ENCODE results near the gene MTHFD2L.

MTHFD2L gene

DNA sequence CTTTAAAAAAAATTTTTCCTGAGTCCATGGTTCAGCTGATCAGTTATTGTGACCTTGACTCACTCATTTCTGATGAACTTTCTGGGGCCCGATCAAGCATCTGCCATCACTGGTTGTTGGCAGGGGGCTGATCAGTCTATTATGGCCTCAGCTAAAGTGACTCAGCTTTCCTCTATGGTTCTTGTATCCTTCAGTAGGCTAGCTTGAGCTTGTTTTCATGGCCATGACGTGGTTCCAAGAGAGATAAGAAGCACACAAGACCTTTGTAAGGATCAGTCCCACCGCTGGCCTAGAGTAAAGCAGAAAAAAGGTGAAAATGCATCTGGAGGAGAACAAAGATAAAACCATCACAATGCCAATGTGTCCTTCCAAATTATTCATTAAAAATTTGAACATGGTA is 120.6 kb downstream of the MTHFD2L start:
- Histone ChIP-seq H3K36me3 (no peaks in the 10 kb centered on the region), H3K9me3 (no peaks in the 10 kb centered on the region), H3K27me3 (no peaks in the 10 kb centered on the region), H3K27ac (no peak overlapping the region), H3K4me3 (ENCODE audit: low read depth in 1 of 2, low read length in 1 of 2) (no peak overlapping the region), H3K4me1 (ENCODE audit: control insufficient read depth in 1 of 2, insufficient read depth in 1 of 2, low read depth in 1 of 2, low read length in 1 of 2) (no peaks in the 10 kb centered on the region)
- TF ChIP-seq, protein P1, sequence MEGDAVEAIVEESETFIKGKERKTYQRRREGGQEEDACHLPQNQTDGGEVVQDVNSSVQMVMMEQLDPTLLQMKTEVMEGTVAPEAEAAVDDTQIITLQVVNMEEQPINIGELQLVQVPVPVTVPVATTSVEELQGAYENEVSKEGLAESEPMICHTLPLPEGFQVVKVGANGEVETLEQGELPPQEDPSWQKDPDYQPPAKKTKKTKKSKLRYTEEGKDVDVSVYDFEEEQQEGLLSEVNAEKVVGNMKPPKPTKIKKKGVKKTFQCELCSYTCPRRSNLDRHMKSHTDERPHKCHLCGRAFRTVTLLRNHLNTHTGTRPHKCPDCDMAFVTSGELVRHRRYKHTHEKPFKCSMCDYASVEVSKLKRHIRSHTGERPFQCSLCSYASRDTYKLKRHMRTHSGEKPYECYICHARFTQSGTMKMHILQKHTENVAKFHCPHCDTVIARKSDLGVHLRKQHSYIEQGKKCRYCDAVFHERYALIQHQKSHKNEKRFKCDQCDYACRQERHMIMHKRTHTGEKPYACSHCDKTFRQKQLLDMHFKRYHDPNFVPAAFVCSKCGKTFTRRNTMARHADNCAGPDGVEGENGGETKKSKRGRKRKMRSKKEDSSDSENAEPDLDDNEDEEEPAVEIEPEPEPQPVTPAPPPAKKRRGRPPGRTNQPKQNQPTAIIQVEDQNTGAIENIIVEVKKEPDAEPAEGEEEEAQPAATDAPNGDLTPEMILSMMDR (IDR thresholded peaks at IDR 0.05): no peak

DNA sequence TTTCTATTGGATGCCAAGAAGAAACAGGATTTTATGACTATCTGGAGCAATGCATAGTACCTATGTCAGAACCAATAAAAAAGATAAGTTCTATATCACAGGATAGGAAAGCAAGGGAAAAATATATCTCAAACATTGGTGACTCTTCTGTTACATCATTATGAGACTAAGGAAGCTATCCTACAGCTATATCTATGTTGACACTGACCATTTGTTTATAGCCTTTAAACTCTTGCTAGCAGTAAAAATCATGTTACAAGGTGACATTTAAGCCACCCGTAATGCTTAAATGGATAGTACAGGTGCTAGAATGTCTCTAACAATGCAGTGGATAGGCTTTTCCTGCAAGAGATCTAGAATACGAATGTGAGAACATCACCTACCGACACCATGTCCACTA is 121.8 kb downstream of the MTHFD2L start:
- Histone ChIP-seq H3K4me1 (ENCODE audit: control insufficient read depth in 1 of 2, insufficient read depth in 1 of 2, low read depth in 1 of 2, low read length in 1 of 2) (no peaks in the 10 kb centered on the region), H3K36me3 (no peaks in the 10 kb centered on the region), H3K27me3 (no peaks in the 10 kb centered on the region), H3K4me3 (ENCODE audit: low read depth in 1 of 2, low read length in 1 of 2) (no peak overlapping the region), H3K27ac (no peak overlapping the region), H3K9me3 (no peaks in the 10 kb centered on the region)
- TF ChIP-seq, protein P1 (IDR thresholded peaks at IDR 0.05): no peak

DNA sequence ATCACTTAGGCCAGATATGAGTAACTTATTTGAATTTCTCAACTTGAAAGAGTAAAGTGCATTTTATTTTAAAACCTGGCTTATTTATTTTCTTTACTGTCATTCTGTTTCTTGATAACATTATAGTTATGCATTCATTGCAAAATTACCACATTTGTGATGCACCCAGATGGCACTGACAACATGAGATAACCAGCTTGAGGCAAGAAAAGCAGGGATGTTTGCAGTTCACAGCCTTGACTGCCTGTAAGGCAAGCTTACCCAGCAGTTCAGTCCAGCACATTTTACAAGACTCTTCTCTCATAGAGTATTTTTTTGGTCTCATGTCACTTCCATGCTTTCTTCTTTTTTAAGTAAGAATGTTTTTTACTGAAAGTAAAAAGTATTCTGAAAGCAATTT is 125.0 kb downstream of the MTHFD2L start:
- Histone ChIP-seq H3K4me1 (ENCODE audit: control insufficient read depth in 1 of 2, insufficient read depth in 1 of 2, low read depth in 1 of 2, low read length in 1 of 2) (no peaks in the 10 kb centered on the region), H3K27ac (no peak overlapping the region), H3K27me3 (no peaks in the 10 kb centered on the region), H3K4me3 (ENCODE audit: low read depth in 1 of 2, low read length in 1 of 2) (no peak overlapping the region), H3K36me3 (no peaks in the 10 kb centered on the region), H3K9me3 (no peaks in the 10 kb centered on the region)
- TF ChIP-seq, protein P1 (IDR thresholded peaks at IDR 0.05): no peak

DNA sequence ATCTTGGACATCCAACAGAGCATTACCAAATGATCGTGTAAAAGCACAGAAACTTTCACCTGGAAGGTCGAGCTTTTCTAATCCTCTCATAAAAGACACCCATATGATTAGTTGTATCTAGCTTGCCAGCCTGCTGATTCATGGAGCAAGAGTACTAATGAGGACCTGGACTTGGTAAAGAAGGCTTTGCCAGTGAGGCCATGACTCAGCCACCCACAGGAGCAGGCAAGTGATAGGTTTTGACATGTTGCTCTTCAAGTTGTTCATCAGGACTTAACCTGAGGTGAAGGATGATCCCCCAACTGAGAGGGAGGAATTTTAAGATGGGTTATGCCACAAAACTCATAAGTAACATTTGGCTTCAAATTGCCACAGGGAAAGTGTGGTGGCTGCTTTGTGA is 125.7 kb downstream of the MTHFD2L start:
- TF ChIP-seq, protein P1 (IDR thresholded peaks at IDR 0.05): no peak
- H3K4me1 ChIP-seq (ENCODE audit: control insufficient read depth in 1 of 2, insufficient read depth in 1 of 2, low read depth in 1 of 2, low read length in 1 of 2): no peaks in the 10 kb centered on the region
- no peak overlapping the region for H3K27ac ChIP-seq
- H3K9me3 ChIP-seq: no peaks in the 10 kb centered on the region
- no peak overlapping the region for H3K4me3 ChIP-seq (ENCODE audit: low read depth in 1 of 2, low read length in 1 of 2)
- no peaks in the 10 kb centered on the region for H3K27me3 ChIP-seq
- no peaks in the 10 kb centered on the region for H3K36me3 ChIP-seq

DNA sequence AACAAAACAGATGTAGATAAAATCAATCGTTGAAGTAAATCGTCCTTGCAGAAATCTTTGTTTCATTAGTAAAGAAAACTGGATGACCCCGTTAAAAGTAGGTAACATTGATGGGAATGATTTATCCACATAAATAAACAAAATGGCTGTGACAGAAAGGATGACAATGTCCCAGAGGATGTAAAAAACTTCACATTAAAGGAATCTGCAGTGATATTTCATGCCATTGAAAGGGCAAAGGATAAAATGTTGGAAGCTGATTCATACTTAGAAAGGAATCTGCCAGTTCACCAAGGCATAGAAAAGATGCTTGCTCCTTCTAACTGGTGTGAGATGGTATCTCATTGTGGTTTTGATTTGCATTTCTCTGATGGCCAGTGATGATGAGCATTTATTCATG is 126.1 kb downstream of the MTHFD2L start:
- no peaks in the 10 kb centered on the region for H3K4me1 ChIP-seq (ENCODE audit: control insufficient read depth in 1 of 2, insufficient read depth in 1 of 2, low read depth in 1 of 2, low read length in 1 of 2)
- no peaks in the 10 kb centered on the region for H3K27me3 ChIP-seq
- H3K4me3 ChIP-seq (ENCODE audit: low read depth in 1 of 2, low read length in 1 of 2): no peak overlapping the region
- no peaks in the 10 kb centered on the region for H3K9me3 ChIP-seq
- TF ChIP-seq, protein P1 (IDR thresholded peaks at IDR 0.05): no peak
- no peaks in the 10 kb centered on the region for H3K36me3 ChIP-seq
- H3K27ac ChIP-seq: no peak overlapping the region

DNA sequence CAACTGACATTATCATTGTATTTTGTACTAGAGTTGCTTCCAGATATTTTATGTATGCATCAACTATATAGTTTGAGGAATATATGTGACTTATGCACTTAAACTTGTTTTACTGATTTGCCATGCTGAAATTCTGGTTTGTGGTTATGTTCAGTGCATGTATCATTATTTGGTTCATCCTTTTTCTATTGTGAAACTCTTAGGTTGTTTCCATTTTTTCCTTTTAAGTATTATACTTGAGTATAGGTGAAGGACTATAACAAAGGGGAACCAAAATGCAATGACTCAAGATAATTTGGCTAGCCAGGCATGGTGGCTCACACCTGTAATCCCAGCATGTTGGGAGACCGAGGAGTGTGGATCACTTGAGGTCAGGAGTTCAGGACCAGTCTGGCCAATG is 129.2 kb downstream of the MTHFD2L start:
- Histone ChIP-seq H3K9me3 (no peaks in the 10 kb centered on the region), H3K27me3 (no peaks in the 10 kb centered on the region), H3K27ac (no peak overlapping the region), H3K4me3 (ENCODE audit: low read depth in 1 of 2, low read length in 1 of 2) (no peak overlapping the region), H3K36me3 (no peaks in the 10 kb centered on the region), H3K4me1 (ENCODE audit: control insufficient read depth in 1 of 2, insufficient read depth in 1 of 2, low read depth in 1 of 2, low read length in 1 of 2) (no peaks in the 10 kb centered on the region)
- TF ChIP-seq, protein P1 (IDR thresholded peaks at IDR 0.05): no peak
